B cell (primary cell): ENCODE measurements around the gene FANCI.

Experiments used
- CTCF ChIP-seq: fragments of 200-600 bp; IDR thresholded peaks from one replicate; pipeline ENCODE4 v1.8.0; 2022; ENCODE audit warnings: antibody characterized with exemption, mild to moderate bottlenecking
- EZH2 ChIP-seq: IDR thresholded peaks from 2 replicates; pipeline ENCODE4 v1.6.1; 2012; ENCODE audit warnings: borderline replicate concordance, low read depth, mild to moderate bottlenecking, moderate library complexity, low read length; ENCODE audit not compliant: insufficient read depth, poor library complexity, severe bottlenecking

- TF ChIP-seq CTCF (no peak), EZH2 (no peak)
Observed at GRCh38 chr15:89282631-89283030, 38.9 kb downstream of the FANCI start.
